ENCODE measurements around the gene KCNJ5. TPM values are rescaled to one million over a fixed set of nuclear protein-coding genes. Genes with fewer than 3 reads are reported as not detected.

The KCNJ5 gene
- total RNA-seq, 1 donor from 2014 or later, result 12.9 TPM

- H3K36me3 ChIP-seq, result no peaks in the 10 kb centered on the region
- ATAC-seq (no peak), DNase-seq (no peak)
- no peaks in the 10 kb centered on the region for H3K9me3 ChIP-seq
- H3K4me3 ChIP-seq, result no peak overlapping the region
- intact Hi-C loops (cut with DNase I), result no loop called here
- H3K27ac ChIP-seq, result no peak overlapping the region
- no peaks in the 10 kb centered on the region for H3K27me3 ChIP-seq (ENCODE audit: low read depth)
- H3K4me1 ChIP-seq, result peaks cover 15% of the 10 kb centered on the region
- TF ChIP-seq CTCF (IDR thresholded peaks at IDR 0.05), result no peak
Observed at GRCh38 chr11:128857341-128857740, 33.8 kb upstream of the KCNJ5 start.

GRCh38 chr11:128859563-128860441 lies 31.4 kb upstream of the KCNJ5 start:
- Histone ChIP-seq H3K9me3 (no peaks in the 10 kb centered on the region), H3K27me3 (ENCODE audit: low read depth) (no peaks in the 10 kb centered on the region), H3K27ac (no peak overlapping the region), H3K4me1 (peaks cover 15% of the 10 kb centered on the region), H3K36me3 (no peaks in the 10 kb centered on the region), H3K4me3 (no peak overlapping the region)
- TF ChIP-seq CTCF (IDR thresholded peaks at IDR 0.05), result peak; percentile 98
- ATAC-seq (peak; percentile 92), DNase-seq (peak; percentile 86)
- intact Hi-C loops (cut with DNase I), result no loop called here

GRCh38 chr11:128860571-128861361 lies 30.4 kb upstream of the KCNJ5 start:
- Histone ChIP-seq H3K27me3 (ENCODE audit: low read depth) (no peaks in the 10 kb centered on the region), H3K27ac (no peak overlapping the region), H3K4me3 (no peak overlapping the region), H3K4me1 (peaks cover 15% of the 10 kb centered on the region), H3K9me3 (no peaks in the 10 kb centered on the region), H3K36me3 (no peaks in the 10 kb centered on the region)
- ATAC-seq (no peak), DNase-seq (no peak)
- intact Hi-C loops (cut with DNase I), result no loop called here
- TF ChIP-seq CTCF (IDR thresholded peaks at IDR 0.05), result no peak

- H3K4me1 ChIP-seq, result peaks cover 15% of the 10 kb centered on the region
- DNase-seq, result no peak
- no peak overlapping the region for H3K27ac ChIP-seq
- no peak overlapping the region for H3K4me3 ChIP-seq
- no peak for TF ChIP-seq CTCF (IDR thresholded peaks at IDR 0.05)
- intact Hi-C loops (cut with DNase I), result no loop called here
- no peak for ATAC-seq
- H3K9me3 ChIP-seq, result no peaks in the 10 kb centered on the region
- H3K36me3 ChIP-seq, result no peaks in the 10 kb centered on the region
- no peaks in the 10 kb centered on the region for H3K27me3 ChIP-seq (ENCODE audit: low read depth)
Observed at GRCh38 chr11:128862406-128862805, 28.8 kb upstream of the KCNJ5 start.

GRCh38 chr11:128862908-128863660 lies 28.1 kb upstream of the KCNJ5 start:
- no peak for TF ChIP-seq CTCF (IDR thresholded peaks at IDR 0.05)
- H3K36me3 ChIP-seq, result no peaks in the 10 kb centered on the region
- DNase-seq, result no peak
- ATAC-seq, result no peak
- H3K4me3 ChIP-seq, result no peak overlapping the region
- no peak overlapping the region for H3K27ac ChIP-seq
- peaks cover 15% of the 10 kb centered on the region for H3K4me1 ChIP-seq
- no peaks in the 10 kb centered on the region for H3K27me3 ChIP-seq (ENCODE audit: low read depth)
- no peaks in the 10 kb centered on the region for H3K9me3 ChIP-seq
- intact Hi-C loops (cut with DNase I), result no loop called here
